GM18502 (cell line): Measurements from ENCODE around the gene GAS7.
"Not testable (repeated sequence)": the region's sequence is repeated elsewhere in the genome, so short reads cannot be mapped to it uniquely, and the experiment has no call there.

Experiments
- ATAC-seq: cut with Tn5 transposase; IDR thresholded peaks from one replicate; pipeline ENCODE4 v1.9.1; 2021; ENCODE audit warnings: mild to moderate bottlenecking; ENCODE audit not compliant: unreplicated experiment, poor library complexity

The GAS7 gene

DNA sequence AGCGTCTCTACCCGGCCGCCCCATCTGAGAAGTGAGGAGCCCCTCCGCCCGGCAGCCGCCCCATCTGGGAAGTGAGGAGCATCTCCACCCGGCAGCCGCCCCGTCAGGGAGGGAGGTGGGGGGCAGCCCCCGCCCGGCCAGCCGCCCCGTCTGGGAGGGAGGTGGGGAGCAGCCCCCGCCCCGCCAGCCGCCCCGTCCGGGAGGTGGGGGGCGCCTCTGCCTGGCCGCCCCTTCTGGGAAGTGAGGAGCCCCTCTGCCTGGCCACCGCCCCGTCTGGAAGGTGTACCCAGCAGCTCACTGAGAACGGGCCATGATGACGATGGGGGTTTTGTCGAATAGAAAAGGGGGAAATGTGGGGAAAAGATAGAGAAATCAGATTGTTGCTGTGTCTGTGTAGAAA is 140.9 kb downstream of the GAS7 start:
- not testable (repeated sequence) for ATAC-seq

DNA sequence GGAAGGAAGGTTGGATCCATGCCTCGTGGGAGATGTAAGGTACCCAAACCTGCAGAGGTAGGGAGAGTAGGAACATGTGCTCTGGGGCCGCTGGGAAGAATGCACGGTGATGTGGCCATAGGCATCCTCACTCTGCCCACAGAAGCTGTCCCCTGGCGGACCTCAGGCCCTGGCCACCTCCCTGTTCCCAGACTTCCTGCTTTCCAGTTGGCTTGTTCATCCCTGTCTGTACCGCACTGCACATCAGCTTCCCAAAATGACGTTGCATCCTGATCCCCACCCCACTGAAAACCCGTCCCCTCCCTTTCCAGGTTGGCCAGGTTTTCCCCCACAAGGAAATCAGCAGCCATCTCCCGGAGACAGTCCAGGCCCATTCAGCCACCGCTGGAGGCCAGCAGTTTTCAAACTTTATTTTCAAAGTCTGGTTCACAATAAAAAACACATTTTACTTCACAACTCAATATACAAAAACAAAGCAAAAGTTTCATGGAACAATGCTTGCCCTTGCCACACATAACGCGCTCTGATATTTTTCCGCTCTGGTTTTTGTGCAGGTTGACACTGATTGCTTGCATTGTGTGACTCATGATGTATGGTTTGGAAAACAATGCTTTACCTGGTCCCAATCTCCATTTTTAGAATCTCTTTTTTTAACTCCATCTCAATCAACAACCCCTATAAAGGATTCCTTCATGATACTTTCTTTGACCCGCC is 143.0 kb downstream of the GAS7 start:
- no peak for ATAC-seq

DNA sequence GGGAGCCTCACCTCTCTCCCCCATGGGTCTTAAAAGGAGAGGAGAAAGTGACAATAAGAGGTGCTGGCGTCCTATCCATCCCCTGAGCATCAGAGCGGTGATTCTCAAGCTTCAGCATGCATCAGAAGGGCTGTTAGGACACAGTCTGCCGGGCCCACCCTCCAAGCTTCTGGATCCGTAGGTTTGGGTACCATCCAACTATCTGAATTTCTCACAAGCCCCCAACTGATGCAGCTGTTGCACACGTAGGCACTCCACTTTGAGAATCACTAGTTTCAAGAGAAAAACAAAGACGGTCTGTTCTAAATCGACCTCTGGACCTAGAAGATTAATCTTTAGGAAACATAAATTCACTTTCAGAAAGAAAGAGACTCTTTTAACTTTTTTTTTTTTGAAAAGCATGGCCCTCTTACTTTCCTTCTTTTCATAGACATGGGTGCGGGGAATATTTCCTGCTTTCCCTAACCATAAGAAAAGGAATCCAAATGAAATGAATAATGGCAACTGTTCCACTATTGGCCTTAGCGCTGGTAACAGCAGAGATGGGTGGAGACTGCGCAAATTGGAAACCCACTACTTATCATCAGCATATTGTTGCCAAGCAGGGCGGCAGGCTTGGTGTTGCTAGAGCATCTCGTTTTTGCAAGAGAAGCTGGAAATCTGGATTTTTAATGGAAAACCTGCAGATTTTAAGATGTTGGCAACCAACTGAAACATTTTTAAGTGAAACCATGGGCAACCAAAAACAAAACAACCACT is 144.4 kb downstream of the GAS7 start:
- ATAC-seq, result no peak

DNA sequence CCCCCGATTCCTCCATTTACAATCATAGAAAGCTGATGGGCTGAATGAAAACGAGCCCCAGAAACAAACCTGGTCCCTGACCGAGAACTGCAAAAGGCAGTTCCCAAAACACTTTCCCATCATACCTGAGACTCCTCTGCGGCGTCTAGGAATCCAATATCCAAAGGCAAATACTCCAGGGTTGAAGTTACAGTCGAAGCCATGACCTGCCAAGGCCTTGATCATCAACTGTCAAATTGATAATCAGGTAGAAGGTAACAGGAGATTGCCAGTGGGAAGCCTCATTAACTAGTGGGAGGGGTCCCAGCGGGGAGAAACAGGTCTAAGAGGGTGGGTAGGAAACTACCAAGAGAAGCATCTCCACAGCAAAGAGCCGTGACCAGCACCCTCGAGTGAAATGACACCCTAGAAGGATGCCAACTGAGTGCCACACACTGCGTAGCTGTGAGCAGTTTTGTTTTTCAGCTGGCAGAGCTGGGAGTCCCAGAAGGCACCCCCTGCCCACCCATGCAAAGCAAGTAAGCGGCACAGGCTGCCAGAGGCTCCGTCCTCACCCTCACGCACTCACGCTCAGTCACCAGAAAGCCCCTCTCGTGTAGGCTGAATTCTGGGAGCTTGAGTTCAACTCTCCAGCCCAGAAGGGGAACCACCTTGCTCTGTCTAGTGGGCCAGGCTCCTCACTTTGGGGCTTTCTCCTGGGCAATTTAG is 146.1 kb downstream of the GAS7 start:
- ATAC-seq, result no peak

DNA sequence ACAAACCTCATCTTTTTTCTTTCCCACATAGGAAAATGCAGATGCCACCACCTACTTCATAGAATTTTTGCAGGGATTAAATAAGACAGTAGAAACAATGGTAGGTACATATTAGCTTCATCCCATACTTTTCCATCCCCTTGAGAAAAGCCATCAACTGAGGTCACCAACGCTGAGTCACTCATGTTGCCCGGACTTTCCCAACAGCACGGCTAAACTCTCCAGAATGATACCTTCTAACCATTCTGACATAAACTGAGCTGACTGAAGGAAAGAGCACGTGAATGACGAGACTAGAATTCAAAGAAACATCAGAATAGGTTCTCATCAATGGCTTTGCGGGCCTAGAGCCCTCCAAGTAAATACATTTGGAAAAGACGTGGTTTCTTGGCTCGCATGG is 147.3 kb downstream of the GAS7 start:
- ATAC-seq, result no peak

DNA sequence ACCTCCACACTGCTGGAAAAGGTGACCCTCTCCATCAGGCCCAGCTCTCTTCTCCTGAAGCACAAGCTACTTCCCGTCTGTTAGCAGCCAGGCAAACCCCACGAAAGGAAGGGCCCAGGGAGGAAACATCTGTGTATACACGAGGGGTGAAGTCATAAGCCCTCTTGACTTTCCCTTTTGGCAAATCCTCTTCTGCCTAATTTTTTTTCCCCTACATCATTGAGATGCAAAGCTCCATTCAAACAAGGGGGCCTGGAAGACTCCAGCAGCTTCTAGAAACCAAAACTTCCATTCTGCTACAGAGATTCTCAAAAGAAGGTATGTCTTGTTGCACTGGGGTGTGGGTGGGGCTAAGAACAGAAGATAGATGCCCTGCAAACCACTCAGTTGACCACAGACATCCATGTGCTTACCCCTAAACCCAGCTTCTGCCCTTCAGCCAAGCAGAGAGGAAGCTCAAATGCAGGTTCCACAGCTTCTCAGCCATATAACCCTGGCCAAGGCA is 147.8 kb downstream of the GAS7 start:
- ATAC-seq, result no peak

DNA sequence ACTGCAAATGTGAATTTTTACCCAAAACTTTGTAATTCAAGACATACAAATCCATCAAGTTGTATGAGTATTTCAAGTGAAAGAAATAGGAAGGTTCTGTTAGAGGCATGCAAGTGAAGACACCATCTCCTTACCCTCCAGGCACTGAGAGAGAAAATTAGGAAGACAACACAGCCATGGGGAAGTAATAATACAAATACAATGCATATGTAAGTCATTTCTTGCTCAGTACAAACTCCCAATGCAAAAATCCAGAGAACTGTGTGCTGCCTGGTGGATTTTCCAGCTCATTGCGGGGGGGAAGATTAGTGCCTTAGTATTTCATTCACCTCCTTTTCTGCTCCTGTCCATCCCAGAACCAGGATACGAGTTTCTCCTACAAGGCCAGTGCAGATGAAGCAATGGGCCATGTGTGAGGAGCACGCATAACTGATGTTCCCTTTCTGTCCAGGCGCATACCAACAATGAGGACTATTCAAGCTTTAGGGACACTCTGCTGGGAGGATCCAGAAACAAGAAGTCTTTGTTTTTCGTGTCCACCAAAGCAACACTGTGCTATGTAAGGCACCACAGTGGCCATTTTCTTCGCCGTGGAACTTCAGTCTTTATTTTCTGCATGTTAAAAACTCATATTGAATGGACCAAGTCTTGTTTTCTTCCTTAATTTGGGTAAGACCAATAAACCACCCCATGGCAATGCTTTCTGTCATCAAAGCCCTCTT is 149.6 kb downstream of the GAS7 start:
- no peak for ATAC-seq

DNA sequence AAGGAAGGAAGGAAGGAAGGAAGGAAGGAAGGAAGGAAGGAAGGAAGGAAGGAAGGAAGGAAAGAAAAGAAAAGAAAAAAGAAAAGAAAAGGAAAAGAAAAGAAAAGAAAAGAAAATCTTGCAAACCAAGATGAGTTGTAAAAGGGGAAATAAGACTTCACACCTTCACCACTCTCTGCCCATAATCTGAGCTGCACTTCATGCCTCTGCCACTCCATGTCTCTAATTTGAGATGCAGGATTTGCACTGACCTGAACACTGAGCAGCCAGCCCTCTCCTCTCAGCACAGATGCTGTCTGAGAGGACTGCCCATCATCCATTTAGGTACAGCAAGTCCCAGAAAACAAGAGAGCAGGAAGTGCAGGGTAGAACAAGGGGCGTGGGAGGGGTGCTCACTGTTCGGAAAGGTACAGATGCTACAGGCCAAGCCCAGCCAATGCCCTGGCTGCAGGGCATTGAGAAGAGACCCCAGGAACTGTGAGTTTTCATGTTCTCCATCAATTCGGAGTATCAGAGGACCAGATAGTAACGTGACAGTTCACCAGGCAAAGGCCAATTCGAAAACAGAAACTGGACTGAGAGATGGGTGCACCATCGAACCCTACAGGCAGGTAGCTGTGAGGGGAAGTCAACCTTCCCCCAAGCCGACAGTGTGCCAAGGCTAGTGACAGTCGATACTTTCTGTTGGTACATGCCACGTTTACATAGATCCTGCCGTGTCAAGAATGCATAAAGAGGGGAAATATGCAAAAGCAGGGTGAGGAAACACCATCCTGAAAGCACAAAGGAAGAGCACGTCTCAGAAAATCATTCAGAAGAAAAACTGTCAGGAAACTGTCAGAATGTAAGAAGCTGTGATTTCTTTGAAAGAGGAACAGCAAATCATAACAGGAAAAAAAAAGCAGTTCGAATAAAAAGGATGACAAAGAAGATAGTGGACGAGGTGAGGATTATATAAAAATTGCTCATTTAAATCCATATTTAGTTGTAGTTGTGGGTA is 151.3 kb downstream of the GAS7 start:
- ATAC-seq, result peak; percentile 61

DNA sequence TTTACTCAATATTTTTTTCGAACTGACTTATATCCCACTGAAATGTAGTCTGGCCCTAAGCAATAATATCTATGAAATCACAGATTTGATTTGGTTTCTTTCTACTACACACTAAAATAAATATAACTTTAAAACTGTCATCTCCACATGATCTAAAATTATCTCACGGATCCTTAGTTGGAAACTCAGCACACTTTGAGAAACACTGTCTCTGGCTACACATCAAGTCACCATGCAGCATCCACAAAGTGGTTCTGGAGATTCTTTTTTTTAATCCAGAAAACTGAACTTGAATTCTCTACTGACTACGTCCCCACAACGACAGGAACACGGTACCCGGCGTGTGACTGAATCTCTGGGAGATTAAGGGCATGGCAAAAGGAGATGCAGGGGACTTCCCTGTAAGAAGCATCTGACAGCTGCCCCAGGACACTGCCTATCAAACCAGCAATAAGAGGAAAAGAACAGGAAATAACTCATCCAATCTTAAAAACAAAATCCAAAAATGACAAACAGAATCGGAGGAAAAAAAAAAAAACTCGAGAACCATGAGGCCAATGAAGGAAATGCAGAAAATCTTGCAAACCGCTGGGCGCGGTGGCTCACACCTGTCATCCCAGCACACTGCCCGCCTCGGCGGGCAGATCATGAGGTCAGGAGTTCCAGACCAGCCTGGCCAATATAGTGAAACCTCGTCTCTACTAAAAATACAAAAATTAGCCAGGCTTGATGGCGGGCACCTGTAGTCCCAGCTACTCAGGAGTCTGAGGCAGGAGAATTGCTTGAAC is 152.3 kb downstream of the GAS7 start:
- ATAC-seq, result no peak

DNA sequence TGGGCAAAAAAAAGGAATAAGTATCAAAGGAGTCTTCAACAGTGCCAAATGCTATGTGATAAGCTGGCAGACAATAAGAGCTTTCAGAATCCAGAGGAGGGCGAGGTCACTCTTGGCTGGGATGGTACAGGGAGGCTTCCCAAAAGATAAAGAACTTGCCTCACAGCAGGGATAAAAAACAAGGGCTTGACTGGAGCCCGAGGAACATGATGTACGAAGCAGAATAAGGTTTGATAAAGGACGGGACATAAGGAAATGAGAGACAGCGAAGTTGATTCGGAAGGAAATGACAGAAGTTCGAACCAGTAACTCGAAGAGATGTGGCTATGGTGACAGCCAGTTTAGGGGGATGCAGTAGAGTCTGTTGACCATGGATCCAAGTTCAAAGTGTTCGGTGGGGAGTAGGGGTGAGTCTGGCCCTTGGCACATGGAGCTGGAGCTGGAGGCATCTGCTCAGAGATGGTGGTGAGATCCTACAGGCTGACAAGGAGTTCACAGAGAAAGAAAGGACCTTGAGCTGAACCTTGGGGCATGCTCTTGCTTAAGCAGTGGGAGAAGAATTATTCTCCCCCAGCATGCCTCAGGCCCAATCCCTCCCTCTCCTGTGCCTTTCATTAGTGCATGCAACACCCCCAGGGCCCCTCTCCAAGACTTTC is 155.7 kb downstream of the GAS7 start:
- ATAC-seq, result no peak

DNA sequence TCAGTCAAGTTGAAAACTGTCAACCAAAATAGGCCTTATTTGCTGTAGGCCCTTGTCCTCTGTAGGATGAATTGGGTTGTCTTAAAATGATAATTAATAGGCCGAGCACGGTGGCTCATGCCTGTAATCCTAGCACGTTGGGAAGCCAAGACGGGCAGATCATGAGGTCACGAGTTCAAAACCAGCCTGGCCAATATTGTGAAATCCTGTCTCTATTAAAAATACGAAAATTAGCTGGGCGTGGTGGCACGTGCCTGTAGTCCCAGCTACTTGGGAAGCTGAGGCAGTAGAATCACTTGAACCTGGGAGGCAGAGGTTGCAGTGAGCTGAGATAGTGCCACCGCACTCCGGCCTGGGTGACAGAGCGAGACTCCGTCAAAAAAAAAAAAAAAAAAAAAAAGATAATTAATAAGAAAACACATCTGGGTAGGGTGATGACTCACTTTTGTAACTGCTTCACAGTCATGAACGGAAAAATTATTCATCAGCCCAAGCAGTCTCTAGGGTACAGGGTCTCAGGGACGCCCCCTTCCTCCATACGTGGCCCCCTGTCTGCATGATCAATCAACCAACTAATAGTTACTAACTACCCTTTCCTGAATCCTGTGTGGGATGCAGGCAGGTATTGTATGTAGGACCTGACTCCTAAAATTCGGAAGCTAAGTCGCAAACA is 156.4 kb downstream of the GAS7 start:
- no peak for ATAC-seq

DNA sequence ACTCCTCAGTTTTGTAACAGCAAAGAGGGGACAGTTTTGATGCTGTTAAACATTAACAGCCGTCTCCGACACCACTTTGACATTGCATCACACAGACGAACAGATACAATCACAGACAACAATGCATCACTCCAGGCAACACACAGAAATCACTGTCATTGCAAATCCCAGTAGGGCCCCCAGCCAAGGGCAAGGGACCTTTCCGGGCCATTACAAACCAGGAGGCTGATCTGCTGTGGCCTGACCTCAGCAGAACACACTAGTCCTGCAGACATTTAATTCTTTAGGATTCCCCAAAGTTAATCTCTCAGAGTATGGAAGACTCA is 157.2 kb downstream of the GAS7 start:
- ATAC-seq, result no peak

DNA sequence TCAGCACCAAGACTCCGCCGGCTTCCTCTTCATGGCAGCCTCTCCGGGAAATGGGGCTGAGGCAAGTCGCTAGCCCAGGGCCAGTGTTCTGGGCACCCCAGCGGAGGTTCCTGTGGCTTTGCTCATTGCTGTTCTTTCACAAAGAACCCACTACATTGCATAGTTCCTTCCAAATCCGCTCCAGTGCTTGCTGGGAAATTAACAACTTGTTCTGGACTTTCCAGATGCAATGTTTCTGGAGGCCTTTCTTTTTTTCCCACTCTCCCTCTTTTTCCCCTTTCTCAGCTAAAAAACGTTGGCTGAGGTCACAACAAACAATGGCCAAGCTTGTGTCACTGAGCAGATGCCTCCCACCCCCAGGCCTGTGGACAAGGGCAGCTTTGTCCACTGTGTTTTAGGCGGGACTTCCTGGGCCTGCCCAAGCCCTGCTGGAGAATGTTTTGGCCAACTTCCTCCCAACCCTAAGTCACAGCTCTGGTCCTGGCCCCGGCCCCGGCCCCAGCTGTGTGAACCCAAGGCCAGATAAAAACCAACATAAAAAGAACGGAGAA is 161.8 kb downstream of the GAS7 start:
- no peak for ATAC-seq

DNA sequence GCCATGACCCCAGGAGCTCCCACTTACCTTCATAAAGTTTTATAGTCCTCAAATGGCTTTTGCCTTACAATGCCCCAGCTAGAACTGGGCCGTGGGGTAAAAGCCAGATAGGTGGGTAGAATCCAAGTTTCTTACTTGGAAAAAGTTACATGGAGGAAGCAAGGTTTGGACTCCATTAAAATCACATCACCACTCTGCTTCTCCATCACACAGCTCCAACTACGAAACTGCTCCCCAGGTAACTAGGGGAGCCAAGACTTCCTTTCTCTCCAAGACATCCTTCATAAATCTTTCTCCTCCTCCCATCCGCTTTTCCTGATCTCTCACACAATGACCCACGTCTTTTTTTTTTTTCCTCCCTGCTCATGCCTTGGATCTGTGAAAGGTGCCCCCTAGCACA is 162.5 kb downstream of the GAS7 start:
- no peak for ATAC-seq

DNA sequence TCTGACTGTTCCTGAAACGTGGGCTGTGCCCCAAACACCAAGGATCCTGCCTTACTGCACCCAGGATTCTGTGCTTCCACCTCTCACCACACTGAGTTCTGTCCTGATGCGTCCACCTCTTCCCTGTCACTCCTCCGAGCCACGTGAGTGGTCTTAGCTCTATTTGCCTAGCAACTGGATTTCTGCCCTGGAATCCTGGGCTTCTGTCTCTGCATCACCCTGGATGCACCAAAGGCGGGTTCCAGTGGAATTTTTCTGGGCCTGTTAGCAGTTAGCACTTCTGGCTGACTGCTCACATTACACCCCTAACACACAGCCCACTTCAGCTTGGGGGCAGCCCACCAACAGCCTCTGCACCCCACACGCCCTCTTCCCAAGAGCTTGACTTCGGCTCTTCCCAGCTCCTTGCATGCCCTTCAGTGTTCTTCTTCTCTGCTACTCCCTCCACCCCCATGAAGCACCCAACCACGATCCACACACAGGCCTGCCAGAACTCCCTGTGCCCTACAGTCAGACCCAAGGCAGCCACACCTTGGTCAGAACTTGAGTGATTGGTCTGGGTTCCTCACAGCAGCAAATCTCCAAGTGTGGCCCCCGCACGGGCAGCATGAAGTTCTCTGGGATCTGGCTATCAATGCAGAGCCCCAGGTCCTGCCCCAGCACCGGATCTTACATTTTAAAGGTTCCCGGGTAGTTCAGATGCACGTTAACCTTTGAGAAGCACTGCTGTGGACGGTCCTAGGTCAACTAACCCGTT is 163.5 kb downstream of the GAS7 start:
- no peak for ATAC-seq

DNA sequence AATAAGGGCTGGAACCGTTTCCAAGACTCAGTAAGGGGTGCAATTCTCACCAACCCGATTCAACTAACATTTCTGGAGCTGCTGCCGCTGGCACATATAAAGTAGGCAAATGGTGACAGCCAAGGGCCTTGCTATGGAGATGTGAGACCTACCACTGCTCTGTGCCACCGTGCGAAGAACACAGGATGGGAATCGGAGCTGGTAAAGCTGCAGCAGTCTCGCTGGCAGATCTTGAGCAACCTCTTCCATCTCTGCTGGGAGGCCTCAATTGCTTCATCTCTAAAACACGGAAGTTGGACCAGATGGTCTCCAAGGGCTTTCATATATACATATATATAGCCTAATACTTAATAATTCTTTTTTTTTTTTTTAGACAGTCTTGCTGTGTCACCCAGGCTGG is 164.4 kb downstream of the GAS7 start:
- ATAC-seq, result no peak

DNA sequence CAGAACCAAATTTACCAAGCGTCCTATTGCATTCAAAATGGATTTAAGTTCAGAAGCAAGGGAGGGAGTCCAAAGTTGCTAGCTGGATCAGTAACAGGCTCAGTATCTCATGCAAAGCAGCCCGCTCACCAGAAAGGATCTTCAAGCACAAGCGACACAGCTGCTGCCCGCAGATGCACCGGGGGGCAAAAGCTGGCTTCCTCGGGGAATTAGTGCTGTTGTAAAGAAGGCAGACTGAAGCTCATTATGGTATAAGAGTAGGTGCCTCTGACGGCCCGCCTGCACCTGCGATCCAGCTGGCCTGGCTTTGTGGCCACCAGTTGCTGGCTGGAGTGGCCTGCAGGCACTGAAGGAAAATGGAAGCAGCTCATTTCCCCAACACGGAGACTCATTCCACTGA is 165.0 kb downstream of the GAS7 start:
- no peak for ATAC-seq
